HG03135 (cell line): ENCODE data around the gene TFDP2.
"Not testable (repeated sequence)": the region's sequence is repeated elsewhere in the genome, so short reads cannot be mapped to it uniquely, and the experiment has no call there.

Experiments
- ATAC-seq: cut with Tn5 transposase; IDR thresholded peaks from one replicate; pipeline ENCODE4 v1.9.1; 2021; ENCODE audit warnings: mild to moderate bottlenecking, moderate library complexity; ENCODE audit not compliant: unreplicated experiment

The TFDP2 gene

DNA sequence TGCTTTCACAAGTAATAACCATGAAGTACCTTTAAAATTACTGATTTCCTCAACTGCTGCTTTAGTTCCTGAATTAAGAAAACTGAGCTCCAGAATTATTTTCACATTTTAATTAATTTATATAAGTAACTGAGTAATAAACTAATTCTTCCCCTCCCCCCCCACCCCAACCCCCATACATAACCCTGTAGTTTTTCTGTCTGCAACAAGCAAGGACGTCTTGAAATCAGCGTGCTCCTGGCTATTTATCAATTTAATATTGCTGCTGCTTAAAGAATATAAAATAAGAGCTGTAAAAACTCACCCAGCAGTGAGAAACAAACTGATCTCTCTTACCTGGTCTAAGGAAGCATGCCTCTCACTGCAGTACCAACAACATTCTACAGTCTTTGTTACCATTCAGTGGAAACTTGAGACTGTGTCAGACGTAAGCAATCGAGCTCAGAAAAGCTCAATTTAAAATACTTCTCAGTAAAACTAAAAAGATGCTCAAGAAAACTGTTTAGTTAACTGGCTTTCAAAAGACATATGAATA lies 121.0 kb downstream of the TFDP2 start:
- ATAC-seq = peak; percentile 69

DNA sequence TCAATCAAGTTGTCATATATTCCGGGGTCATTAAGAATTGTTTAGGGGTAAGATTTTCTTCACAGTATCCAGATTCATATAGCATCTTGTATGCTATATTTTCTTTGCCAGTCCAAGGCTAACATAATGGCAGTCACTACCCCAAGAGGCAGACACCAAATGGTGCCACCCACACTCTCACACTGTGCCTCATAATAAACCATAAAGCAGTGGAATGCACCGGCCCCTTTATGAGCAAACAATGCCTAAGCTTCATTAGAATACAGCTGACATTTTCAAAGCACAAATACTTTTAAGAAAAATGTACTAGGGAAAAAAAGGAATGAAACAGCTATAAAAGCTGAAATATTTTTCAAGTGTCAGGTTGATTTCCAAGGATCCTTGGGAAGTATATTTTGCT lies 121.6 kb downstream of the TFDP2 start:
- ATAC-seq = peak; percentile 58

DNA sequence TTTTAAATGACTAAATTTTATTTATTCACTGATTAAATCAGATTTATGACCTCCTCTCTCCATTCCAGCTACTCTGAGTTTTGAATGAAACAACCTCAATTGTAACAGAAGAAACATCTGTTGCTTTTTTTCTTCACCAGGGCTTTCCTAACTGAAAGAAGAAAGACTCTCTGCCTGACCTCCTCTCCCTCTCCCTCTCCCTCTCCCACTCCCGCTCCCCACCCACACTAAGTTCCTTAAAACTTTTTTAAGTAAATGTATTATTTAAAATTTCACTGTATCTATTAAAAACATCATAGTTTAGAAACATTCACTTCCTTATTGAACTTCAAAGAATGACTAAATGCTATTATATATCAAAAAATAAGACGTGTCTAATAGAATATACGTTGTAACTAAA lies 122.0 kb downstream of the TFDP2 start:
- ATAC-seq = no peak

DNA sequence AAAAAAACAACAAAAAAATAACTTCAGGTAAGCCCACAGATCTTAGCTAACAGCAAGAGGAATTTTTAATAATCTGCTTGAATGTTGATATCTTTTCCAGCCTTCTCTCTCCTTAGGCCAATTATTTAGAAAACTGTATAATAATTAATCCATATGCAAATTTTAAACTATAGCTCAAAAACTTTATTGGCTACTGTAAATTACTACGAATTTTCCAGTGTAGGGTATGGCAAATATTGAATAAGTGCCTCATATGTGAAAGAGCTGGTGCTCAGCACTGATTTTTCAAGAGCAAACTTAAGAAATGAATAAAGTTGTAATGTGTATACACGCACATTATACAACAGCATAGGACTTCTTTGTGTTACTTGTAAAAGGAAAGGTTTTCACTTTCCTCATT lies 123.0 kb downstream of the TFDP2 start:
- ATAC-seq = no peak

DNA sequence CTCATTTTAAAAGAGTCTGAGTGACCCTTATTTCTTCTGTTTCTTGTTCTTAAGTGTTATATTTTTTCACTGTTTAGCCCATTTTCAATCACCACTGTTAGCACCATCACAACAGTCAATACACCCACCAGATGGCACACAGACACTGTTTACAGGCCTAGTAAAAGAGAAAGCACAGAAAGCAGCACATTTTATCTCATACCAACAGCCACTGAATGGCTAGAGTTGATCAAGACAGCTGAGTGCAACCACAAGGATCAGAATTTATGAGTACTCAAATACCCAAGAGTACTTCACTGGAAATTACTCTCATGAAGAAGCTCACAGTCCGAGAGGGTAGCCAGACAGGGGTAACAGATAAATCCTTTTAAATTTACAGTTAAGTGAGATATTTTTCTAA lies 127.0 kb downstream of the TFDP2 start:
- peak; percentile 78 for ATAC-seq

DNA sequence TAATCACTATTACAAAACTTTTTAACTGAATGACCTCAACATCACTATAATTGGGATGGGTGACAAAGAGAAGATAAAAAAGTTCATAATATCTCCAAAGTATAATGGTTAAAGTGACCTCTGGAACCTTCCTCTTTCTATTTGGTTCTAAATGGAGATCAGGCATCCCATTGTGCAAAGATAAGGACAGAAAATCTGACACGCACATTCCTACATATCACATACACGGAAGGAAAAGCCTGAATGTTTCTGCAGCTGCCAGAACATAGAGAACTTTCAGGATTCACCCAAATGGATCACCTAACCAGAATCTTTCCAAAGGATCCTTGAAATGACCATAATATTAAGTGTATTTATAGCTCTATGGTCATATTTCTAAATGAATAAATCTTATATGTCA lies 128.2 kb downstream of the TFDP2 start:
- ATAC-seq = no peak

DNA sequence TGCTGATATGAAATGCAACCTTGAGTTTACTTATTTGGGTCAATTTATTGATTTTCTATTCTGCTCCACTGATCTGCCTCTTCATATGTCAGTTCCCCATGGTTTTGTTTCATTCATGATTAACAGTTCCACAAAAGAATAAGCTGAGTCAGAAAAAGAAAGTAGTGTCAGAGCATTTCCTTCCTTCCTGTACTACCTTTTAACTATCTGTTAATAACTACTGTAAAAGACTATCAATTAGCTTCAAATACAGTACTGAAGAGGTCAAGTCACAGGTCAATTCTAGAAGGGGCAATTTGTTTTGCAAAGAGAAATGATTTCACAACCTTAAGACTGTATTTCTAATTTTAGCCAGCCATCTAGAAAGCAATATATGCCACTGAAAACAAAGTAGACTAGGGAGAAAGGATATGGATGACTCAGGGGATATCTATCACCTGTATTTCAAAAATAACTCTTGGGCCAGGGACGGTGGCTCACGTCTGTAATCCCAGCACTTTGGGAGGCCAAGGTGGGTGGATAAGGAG lies 129.5 kb downstream of the TFDP2 start:
- peak; percentile 56 for ATAC-seq

DNA sequence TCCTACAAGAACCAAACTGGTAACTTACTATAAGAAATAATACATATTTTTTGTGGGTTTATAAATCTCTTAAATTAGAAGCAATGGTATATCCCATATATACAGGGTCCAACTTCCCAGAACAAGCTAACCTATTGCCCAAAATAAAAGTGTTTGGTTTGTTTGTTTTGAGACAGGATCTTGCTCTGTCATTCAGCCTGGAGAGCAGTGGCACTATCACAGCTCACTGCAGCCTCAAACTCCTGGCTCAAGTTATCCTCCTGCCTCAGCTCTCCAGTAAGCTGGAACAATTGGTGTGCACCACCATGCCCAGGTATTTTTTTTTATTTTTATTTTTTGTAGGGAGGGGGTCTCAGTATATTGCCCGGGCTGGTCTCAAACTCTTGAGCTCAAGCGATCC lies 135.4 kb downstream of the TFDP2 start:
- ATAC-seq = no peak

DNA sequence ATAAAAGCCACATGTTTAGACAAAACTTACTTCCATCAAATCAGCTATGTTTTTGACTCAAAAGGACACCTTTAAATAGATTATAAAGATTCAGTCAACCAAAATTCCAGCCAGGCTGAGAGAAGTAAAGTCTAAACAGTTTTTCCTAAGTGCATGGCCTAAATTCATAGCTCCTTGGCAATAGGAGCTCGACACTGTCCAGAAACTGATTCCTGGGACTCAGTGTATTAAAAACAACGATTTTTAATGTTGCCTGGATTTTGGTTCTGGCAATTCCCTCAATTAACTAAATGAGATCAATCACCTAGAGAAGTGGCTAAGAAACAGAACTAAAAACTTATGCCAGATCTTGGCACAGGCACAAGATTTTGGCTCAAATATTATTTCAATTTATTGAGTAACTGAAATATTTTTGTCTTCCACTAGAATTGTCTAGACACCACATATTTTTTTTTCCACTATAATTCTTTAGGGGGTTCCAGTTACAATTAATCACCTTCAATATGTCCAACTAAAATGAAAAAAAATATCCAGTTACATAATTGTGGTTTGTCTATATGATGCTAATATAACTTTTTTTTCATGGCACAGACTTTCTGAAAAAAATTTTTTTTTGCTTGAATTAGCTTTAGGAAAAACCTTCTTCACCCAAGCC lies 135.9 kb downstream of the TFDP2 start:
- no peak for ATAC-seq

DNA sequence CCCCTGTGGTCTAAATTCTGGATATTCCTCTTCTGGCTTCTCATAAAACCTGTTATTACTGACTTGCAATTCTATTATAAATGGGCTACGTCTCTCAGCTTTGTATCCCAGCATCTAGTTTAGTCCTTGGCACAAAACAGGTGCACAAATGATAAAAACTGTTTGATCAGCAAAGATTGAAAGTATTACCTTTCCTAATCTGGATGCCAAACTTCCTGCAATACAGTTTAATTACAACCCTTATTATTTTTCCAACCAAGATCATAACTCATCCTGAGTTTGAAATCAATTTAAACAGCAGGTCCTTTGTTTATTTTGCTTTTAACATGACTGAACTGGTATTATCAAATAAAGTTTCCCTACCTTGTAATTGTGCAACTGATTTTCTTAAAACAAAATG lies 140.3 kb downstream of the TFDP2 start:
- ATAC-seq = no peak

DNA sequence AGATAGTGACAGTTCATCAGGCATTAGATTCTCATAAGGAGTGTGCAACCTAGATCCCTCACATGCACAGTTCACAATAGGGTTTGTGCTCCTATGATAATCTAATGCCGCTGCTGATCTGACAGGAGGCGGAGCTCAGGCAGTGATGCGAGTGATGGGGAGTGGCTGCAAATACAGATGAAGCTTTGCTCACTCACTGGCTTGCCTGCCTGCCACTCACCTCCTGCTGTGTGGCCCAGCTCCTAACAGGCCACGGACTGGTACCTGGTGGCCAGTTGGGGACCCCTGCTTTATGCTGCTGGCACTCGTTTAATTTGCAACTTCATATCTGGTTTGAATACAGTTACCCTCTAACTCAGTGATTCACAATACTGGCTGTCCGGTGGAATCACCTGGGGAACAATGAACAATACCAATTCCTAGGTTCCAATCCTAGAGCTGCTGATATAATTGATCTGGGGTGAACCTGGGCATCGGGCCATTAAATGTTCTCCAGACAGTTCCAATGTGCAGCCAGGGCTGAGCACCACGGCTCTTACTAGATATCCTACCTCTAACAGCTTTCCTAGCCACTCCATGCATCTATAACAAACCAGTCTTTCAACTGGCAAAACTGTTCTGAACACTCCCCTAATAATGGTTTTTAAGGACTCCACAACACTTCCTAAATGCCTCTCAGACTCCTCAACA lies 141.5 kb downstream of the TFDP2 start:
- ATAC-seq = no peak

DNA sequence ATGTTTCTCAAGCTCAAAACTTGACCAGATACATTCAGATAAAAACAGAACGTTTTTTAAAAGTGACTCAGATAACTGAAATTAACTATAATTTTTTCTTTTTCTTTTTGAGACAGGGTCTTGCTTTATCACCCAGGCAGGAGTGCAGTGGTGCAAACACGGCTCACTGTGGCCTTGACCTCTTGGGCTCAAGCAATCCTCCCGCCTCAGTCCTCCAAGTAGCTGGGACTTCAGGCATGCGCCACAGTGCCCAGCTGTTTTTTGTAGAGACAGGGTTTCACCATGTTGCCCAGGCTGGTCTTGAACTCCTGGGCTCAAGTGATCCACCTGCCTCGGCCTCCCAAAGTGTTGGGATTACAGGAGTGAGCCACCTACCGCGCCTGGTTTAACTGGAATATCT lies 144.4 kb downstream of the TFDP2 start:
- not testable (repeated sequence) for ATAC-seq

DNA sequence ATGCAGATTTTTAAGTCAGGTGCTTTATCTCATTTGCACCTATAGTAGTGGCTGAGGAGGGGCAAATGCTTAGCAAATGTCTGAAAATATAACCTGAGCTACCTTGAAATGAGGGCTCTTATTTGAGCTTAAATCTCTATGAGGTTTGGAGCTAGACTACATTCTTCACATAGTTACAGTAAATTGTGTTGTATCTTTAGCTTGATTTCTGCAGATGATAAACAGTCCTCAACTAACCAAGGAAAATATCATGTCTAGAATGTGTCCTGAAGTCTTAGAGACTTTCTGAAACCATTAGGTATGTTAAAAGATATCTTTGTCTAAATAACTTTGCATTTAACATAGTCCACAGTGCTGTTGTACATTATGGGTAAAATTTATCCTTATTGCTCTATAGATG lies 145.3 kb downstream of the TFDP2 start:
- ATAC-seq = no peak

DNA sequence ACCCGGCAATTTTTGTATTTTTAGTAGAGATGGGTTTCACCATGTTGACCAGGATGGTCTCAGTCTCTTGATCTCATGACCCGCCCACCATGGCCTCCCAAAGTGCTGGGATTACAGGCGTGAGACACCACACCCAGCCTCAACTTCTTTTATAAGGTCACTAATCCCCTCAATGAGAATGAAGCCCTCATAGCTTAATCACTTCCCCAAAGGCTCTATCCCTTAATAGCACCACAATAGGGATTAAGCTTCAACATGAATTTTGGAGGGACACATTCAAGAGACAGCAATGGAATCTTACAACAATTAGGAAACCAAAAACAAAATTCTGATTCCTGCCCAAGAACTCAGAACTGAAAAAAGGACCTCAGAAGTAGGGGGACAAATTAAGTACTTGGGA lies 146.1 kb downstream of the TFDP2 start:
- ATAC-seq = no peak

DNA sequence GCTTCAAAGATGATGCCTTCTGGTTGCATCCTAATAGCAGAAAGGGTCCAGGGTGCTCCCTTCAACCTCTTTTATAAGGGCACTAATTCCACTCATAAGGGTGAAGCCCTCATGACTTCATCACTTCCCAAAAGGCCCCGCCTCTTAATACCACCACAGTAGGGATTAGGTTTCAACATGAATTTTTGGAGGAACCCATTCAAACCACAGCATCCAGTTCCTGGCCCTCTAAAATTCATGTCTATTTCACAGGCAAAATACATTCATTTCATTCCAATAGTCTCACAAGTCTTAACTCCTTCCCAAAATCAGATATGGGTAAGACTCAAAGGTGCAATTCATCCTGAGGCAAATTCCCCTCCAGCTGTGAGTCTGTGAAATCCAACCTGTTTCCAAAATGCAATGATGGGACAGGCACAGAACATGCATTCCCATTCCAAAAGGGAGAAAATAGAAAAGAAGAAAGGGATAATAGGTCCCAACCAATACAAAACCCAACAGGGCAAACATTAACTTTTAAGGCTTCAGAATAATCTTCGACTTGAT lies 148.9 kb downstream of the TFDP2 start:
- no peak for ATAC-seq

DNA sequence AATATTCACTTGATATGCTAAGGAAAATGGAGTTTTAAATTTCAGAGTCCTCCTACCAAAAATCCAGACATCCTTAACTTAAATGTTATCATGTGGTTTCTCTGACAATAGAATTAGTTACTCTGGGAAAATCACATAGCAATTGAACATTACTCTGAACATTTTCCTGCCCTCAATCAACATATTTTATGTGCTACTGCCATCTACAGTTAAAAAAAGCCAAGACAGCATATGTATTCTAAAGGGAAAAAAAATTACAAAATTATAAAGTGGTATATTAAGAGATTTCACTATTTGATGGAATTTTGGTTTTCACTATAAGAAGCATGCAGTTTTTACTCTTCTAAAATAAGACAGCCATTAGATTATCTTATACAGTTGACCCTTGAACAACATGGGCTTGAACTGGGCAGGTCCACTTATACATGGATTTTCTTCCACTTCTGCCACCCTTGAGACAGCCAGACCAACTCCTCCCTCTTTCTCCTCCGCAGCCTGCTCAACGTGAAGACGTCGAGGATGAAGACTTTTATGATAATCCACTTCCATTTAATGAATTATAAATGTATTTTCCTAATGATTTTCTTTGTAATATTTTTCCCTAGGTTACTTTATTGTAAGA lies 150.6 kb downstream of the TFDP2 start:
- ATAC-seq = no peak

DNA sequence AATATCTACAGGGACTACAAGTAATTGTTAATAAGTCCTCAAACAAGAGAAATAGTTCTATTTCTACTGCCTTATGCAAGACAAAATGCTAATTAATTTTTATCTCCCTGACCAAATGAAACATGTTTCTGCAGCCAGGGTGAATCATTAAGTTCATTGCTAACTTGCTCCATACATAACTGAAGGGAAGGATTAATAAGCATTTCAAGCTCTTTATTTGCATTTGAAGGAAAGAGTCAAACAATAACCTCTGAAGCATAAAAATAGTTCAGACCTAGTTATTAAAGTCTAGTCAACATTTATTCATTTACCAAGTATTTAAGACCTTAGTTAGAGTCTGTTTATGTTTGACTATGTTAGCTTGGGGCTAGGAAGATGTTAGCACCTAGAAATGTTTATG lies 152.9 kb downstream of the TFDP2 start:
- peak; percentile 48 for ATAC-seq

DNA sequence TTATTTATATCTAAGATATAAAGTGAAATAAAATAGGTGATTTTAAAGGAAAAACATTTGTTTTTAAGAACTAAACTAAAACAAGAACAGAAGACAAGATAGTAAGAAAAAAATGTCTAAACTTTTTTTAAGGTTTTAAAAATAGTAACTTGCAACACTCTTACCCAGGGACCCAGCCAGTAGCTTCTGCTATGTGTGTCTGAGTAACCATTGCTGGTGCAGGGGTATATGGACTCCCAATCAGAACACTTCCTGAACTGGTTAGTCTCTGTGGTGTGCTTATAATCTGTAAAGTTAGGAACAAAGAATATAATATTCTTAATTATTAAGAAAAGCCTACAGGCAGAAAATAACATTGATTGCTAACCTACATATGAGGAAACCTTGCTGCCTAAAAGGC lies 154.5 kb downstream of the TFDP2 start:
- no peak for ATAC-seq

DNA sequence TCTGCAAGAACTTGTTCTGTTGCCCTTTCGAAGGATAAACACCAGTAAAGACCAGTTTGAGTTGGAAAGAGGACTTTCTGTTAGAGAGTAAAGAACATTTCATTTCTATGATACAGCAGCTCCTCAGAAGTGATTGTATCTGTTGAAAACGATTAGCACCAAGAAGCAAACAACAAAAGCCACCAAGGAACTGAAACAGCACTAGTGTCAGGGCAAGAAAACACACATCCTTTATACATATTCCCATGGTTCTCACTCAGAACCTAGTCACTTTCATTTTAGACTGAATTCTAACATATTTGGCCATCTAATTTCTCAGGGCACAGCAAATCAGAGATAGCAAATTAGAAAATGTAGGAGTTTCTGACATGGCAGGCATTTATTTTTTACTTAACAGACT lies 156.8 kb downstream of the TFDP2 start:
- ATAC-seq = no peak

DNA sequence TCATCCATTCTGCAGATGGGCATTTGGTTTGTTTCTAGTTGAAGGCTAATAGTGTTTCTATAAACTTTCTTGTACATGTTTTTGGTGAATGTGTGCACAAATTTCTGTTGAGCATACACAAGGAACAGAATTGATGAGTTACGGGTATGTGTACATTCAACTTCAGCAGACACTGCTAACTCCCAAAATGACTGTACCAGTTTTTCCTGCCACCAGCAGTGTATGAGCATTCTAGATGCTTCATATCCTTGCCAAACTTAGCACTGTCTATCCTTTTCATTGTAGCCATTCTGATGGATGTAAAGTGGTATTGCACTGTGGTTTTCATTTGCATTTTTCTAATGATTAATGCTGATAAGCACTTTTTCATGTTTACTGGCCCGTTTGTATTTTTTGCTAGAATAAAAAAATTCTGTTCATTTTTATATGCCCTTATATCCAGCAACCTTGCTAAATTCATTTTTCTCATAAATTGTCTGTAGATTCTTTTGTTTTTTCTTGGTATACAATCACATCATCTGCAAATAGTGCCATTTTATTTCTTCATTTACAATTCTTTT lies 162.7 kb downstream of the TFDP2 start:
- ATAC-seq = no peak

DNA sequence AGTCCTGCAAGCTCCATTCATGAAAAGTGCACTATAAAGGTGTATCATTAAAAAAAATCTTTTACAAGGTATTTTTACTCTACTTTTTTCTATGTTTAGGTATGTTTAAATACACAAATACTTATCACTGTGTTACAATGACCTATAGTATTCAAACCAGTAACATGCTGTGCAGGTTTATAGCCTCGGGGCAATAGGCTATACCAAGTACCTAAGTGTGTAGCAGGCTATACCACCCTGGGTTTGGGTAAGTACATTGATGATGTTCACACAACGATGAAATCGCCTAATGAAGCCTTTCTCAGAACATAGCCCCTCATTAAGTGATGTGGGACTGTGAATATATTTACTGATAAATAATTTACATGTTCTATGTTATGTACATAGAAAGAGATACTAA lies 168.3 kb downstream of the TFDP2 start:
- ATAC-seq = no peak
